ENCODE data around the gene CTNNBL1.

DNA sequence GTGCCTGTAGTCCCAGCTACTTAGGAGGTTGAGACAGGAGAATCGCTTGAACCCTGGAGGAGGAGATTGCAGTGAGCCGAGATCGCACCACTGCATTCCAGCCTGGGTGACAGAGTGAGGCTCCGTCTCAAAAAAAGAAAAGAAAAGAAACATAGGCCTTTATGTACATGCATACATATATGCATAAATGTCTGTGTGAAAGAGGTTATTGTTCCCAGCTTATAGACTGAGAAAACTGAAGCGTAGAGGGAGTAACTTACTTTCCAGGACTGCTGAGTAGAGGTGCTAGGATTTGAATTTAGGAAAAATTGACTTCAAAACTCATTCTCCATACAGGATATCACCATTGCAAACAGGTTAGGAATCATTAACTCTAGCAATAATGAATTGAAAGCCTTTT lies 32.0 kb downstream of the CTNNBL1 start:
- TF ChIP-seq, protein P1, sequence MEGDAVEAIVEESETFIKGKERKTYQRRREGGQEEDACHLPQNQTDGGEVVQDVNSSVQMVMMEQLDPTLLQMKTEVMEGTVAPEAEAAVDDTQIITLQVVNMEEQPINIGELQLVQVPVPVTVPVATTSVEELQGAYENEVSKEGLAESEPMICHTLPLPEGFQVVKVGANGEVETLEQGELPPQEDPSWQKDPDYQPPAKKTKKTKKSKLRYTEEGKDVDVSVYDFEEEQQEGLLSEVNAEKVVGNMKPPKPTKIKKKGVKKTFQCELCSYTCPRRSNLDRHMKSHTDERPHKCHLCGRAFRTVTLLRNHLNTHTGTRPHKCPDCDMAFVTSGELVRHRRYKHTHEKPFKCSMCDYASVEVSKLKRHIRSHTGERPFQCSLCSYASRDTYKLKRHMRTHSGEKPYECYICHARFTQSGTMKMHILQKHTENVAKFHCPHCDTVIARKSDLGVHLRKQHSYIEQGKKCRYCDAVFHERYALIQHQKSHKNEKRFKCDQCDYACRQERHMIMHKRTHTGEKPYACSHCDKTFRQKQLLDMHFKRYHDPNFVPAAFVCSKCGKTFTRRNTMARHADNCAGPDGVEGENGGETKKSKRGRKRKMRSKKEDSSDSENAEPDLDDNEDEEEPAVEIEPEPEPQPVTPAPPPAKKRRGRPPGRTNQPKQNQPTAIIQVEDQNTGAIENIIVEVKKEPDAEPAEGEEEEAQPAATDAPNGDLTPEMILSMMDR (IDR thresholded peaks at IDR 0.05): no peak
- no peak for TF ChIP-seq POLR2A (IDR thresholded peaks at IDR 0.05)

Data from uterus (tissue), 2 donors.